HCT116 (cell line): ENCODE results near the gene OXER1. TPM values are rescaled to one million over a fixed set of nuclear protein-coding genes. Genes with fewer than 3 reads are reported as not detected.

ENCODE experiments used
- ATAC-seq: fragments of 200-7000 bp; cut with Tn5 transposase; 2 replicates; pipeline ENCODE4 v1.9.1; 2020; ENCODE audit warnings: mild to moderate bottlenecking, moderate library complexity
- BruUV-seq: library from RNA; stranded (reverse); fragments of 400-500 nt; replicated peaks from 2 replicates; lab custom pipeline; 2021; lab: Mats Ljungman, UMichigan
- CTCF ChIA-PET: fragments of 300-600 bp; sonication (Branson Sonifier 250); formaldehyde crosslinking; loops from one replicate; lab custom pipeline; 2021; ENCODE audit warnings: antibody characterized with exemption; lab: Charles Lee
- POLR2A ChIA-PET: fragments of 300-600, 350-600 bp; sonication (Branson Sonifier 250); formaldehyde crosslinking; loops from one replicate; lab custom pipeline; 2021; ENCODE audit warnings: antibody characterized with exemption; lab: Charles Lee
- RAD21 ChIA-PET, 2 experiments: fragments of 300-600 bp; sonication (Branson Sonifier 250); formaldehyde crosslinking; loops; one replicate each; lab custom pipeline; 2023; ENCODE audit warnings: low total read pairs in 2 of 2; ENCODE audit not compliant: uncharacterized antibody in 2 of 2, unreplicated experiment in 2 of 2, low non-redundant PET in 1 of 2; lab: Charles Lee
- DNase-seq: peaks from one replicate; pipeline ENCODE4 v3.0.0-alpha.2; 2010; ENCODE audit warnings: low read depth, low spot score
- H2AFZ ChIP-seq: fragments of 200-600 bp; shearing (Covaris generic), sonication (generic); 2 replicates; pipeline ENCODE4 v1.6.1; 2017; ENCODE audit warnings: low read depth, mixed run types, mixed read lengths, antibody characterized with exemption, low read length; ENCODE audit not compliant: poor library complexity, severe bottlenecking
- H3K27ac ChIP-seq: 2 replicates; pipeline ENCODE4 v1.5.1; 2012; ENCODE audit warnings: low read depth, low read length
- H3K27me3 ChIP-seq: fragments of 200-600 bp; sonication (generic); 2 replicates; pipeline ENCODE4 v1.6.1; 2016; ENCODE audit warnings: mixed run types, low read length, mixed read lengths; ENCODE audit not compliant: insufficient read depth
- H3K36me3 ChIP-seq, 2 experiments: fragments of 200-500 bp in 1 of 2; fragments of 200-600 bp in 1 of 2; sonication (Bioruptor generic) in 1 of 2; sonication (generic) in 1 of 2; 2 replicates each; pipeline versions ENCODE4 v1.5.1 to v1.6.1; 2014 to 2016; ENCODE audit warnings: low read length in 2 of 2, inconsistent platforms in 1 of 2, mixed read lengths in 1 of 2, mixed run types in 1 of 2; ENCODE audit not compliant: insufficient read depth in 2 of 2, control insufficient read depth in 1 of 2
- H3K4me1 ChIP-seq, 2 experiments: fragments of 200-600 bp in 1 of 2; sonication (generic) in 1 of 2; 2 replicates each; pipeline versions ENCODE4 v1.5.1 to v1.6.1; 2012 to 2017; ENCODE audit warnings: low read length in 2 of 2, inconsistent platforms in 1 of 2, mild to moderate bottlenecking in 1 of 2, mixed read lengths in 1 of 2, mixed run types in 1 of 2, moderate library complexity in 1 of 2; ENCODE audit not compliant: insufficient read depth in 2 of 2, control insufficient read depth in 1 of 2
- H3K4me2 ChIP-seq: fragments of 200-600 bp; sonication (generic); 2 replicates; pipeline ENCODE4 v1.6.1; 2017; ENCODE audit warnings: mixed run types, low read length, mixed read lengths
- H3K4me3 ChIP-seq, 2 experiments: fragments of 200-600 bp in 1 of 2; sonication (generic) in 1 of 2; replicated peaks in 1 of 2; 2 replicates each; pipeline ENCODE4 v1.5.1; 2011 to 2016; ENCODE audit warnings: low read length in 2 of 2, control low read depth in 1 of 2, low read depth in 1 of 2, mild to moderate bottlenecking in 1 of 2, mixed read lengths in 1 of 2, mixed run types in 1 of 2
- H3K79me2 ChIP-seq: fragments of 200-600 bp; sonication (generic); 2 replicates; pipeline ENCODE4 v1.6.1; 2017; ENCODE audit warnings: mild to moderate bottlenecking, mixed run types, low read length, moderate library complexity, mixed read lengths; ENCODE audit not compliant: insufficient read depth
- H3K9ac ChIP-seq: fragments of 200-600 bp; sonication (generic); 2 replicates; pipeline ENCODE4 v1.6.1; 2016; ENCODE audit warnings: low read length, mixed read lengths
- H3K9me2 ChIP-seq: fragments of 200-600 bp; sonication (generic), shearing (Covaris generic); 2 replicates; pipeline ENCODE4 v1.6.1; 2017; ENCODE audit warnings: mixed run types, mild to moderate bottlenecking, moderate library complexity; ENCODE audit not compliant: insufficient read depth
- H3K9me3 ChIP-seq, 2 experiments: fragments of 200-500 bp in 1 of 2; fragments of 200-600 bp in 1 of 2; sonication (Bioruptor generic) in 1 of 2; sonication (generic) in 1 of 2; 2 replicates each; pipeline ENCODE4 v1.6.1; 2014 to 2017; ENCODE audit warnings: low read length in 2 of 2, mixed read lengths in 2 of 2, inconsistent platforms in 1 of 2, low read depth in 1 of 2, mild to moderate bottlenecking in 1 of 2, mixed run types in 1 of 2, moderate library complexity in 1 of 2; ENCODE audit not compliant: control insufficient read depth in 1 of 2, insufficient read depth in 1 of 2
- H4K20me1 ChIP-seq: fragments of 200-600 bp; sonication (generic), shearing (Covaris generic); 2 replicates; pipeline ENCODE4 v1.6.1; 2017; ENCODE audit warnings: mixed run types, mild to moderate bottlenecking, moderate library complexity; ENCODE audit not compliant: insufficient read depth
- CBX3 ChIP-seq: IDR thresholded peaks from 2 replicates; pipeline ENCODE4 v1.6.1; 2012; ENCODE audit warnings: low read depth
- CEBPB ChIP-seq: IDR thresholded peaks from 2 replicates; pipeline ENCODE4 v1.6.1; 2012; ENCODE audit warnings: low read depth
- EGR1 ChIP-seq: IDR thresholded peaks from 2 replicates; pipeline ENCODE4 v1.6.1; 2012; ENCODE audit warnings: low read depth
- EZH2phosphoT487 ChIP-seq: fragments of 200-600 bp; IDR thresholded peaks from 2 replicates; pipeline ENCODE4 v1.6.1; 2018; ENCODE audit warnings: antibody characterized with exemption, borderline replicate concordance
- FOSL1 ChIP-seq: IDR thresholded peaks from 2 replicates; pipeline ENCODE4 v1.6.1; 2012; ENCODE audit warnings: low read depth
- POLR2AphosphoS5 ChIP-seq: IDR thresholded peaks from 2 replicates; pipeline ENCODE4 v1.6.1; 2011; ENCODE audit warnings: mild to moderate bottlenecking, low read depth, low read length, moderate library complexity
- RAD21 ChIP-seq: IDR thresholded peaks from 2 replicates; pipeline ENCODE4 v1.6.1; 2012; ENCODE audit warnings: low read depth, mild to moderate bottlenecking
- SP1 ChIP-seq: IDR thresholded peaks from 2 replicates; pipeline ENCODE4 v1.6.1; 2012; ENCODE audit warnings: low read depth
- YY1 ChIP-seq: IDR thresholded peaks from 2 replicates; pipeline ENCODE4 v1.6.1; 2011; ENCODE audit warnings: low read length, low read depth, moderate library complexity, mild to moderate bottlenecking; ENCODE audit not compliant: insufficient replicate concordance; ENCODE audit errors: extremely low read depth
- ZNF274 ChIP-seq: fragments of 200-500 bp; sonication (Bioruptor generic); IDR thresholded peaks from 2 replicates; pipeline ENCODE4 v1.6.1; 2014; ENCODE audit warnings: mild to moderate bottlenecking, low read depth, low read length, inconsistent platforms
- intact Hi-C: fragments of 100-400 bp; cut with micrococcal nuclease; formaldehyde crosslinking; loops from 2 replicates; pipeline ENCODE4 v1.10.0; 2022
- total RNA-seq: library from RNA; stranded (reverse); gene quantifications from one replicate; pipeline ENCODE4 v1.2.1, GENCODE V29; 2021; ENCODE audit not compliant: unreplicated experiment
- TF ChIP-seq, protein P1 (sequence below), 3 experiments: fragments of 200-600 bp in 1 of 3; sonication (generic) in 1 of 3; IDR thresholded peaks in 2 of 3; conservative IDR thresholded peaks in 1 of 3; 2 replicates each; pipeline ENCODE4 v1.5.1; 2012 to 2017; ENCODE audit warnings: low read depth in 2 of 3, low read length in 2 of 3, antibody characterized with exemption in 1 of 3, borderline replicate concordance in 1 of 3, control low read depth in 1 of 3, mild to moderate bottlenecking in 1 of 3, mixed read lengths in 1 of 3, mixed run types in 1 of 3, moderate library complexity in 1 of 3; ENCODE audit not compliant: insufficient read depth in 1 of 3

OXER1 gene
- total RNA-seq, 1 experiment from 2014 or later = not detected

DNA sequence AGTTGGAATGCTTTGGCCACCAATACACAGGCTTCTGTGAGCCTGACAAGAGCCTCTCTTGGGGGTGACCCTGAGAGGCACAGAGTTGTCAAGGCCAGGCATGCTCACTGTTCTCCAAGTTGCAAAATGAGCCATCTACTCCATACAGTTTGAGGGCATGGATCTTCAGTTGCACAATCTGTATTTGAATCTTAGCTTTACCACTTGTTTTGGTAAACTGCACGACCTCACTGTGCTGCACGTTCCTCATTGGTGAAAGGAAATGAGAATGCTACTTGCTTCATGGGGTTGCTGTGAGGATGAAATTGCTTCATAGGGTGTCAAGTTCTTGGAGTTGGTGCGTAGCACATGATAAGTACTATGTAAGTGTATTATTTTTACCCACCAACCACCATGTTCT is 40.4 kb upstream of the OXER1 start:
- H2AFZ ChIP-seq = no peak overlapping the region
- H3K9me2 ChIP-seq = no peaks in the 10 kb centered on the region
- no peaks in the 10 kb centered on the region for H3K36me3 ChIP-seq
- H3K4me1 ChIP-seq = peaks cover 5 to 6% of the 10 kb centered on the region in 2 experiments
- intact Hi-C loops = no loop called here
- H3K9ac ChIP-seq = no peak overlapping the region
- H3K27me3 ChIP-seq = no peaks in the 10 kb centered on the region
- ChIA-PET RAD21 (no interaction called here), CTCF (no interaction called here)
- DNase-seq (no peak), ATAC-seq (no peak)
- BruUV-seq = no TSS peak
- no peak for TF ChIP-seq CEBPB
- TF ChIP-seq, protein P1, sequence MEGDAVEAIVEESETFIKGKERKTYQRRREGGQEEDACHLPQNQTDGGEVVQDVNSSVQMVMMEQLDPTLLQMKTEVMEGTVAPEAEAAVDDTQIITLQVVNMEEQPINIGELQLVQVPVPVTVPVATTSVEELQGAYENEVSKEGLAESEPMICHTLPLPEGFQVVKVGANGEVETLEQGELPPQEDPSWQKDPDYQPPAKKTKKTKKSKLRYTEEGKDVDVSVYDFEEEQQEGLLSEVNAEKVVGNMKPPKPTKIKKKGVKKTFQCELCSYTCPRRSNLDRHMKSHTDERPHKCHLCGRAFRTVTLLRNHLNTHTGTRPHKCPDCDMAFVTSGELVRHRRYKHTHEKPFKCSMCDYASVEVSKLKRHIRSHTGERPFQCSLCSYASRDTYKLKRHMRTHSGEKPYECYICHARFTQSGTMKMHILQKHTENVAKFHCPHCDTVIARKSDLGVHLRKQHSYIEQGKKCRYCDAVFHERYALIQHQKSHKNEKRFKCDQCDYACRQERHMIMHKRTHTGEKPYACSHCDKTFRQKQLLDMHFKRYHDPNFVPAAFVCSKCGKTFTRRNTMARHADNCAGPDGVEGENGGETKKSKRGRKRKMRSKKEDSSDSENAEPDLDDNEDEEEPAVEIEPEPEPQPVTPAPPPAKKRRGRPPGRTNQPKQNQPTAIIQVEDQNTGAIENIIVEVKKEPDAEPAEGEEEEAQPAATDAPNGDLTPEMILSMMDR (IDR thresholded peaks at IDR 0.05 in 2 of 3, conservative IDR thresholded peaks at IDR 0.05 in 1 of 3; ENCODE audit: borderline replicate concordance in 1 of 3, insufficient read depth in 1 of 3, low read depth in 2 of 3, low read length in 2 of 3) = no peak
- no peak for TF ChIP-seq ZNF274
- no peak for TF ChIP-seq RAD21
- TF ChIP-seq EGR1 = no peak
- TF ChIP-seq CBX3 = no peak
- no peak for TF ChIP-seq EZH2phosphoT487
- TF ChIP-seq FOSL1 = no peak
- no peak for TF ChIP-seq SP1
- no peak for TF ChIP-seq POLR2AphosphoS5
- TF ChIP-seq, all 23 proteins: peak for 0
- H3K4me3 ChIP-seq = no peak overlapping the region
- H3K9me3 ChIP-seq = no peaks in the 10 kb centered on the region
- no peak overlapping the region for H3K4me2 ChIP-seq
- POLR2A ChIA-PET = no interaction called here
- no peaks in the 10 kb centered on the region for H4K20me1 ChIP-seq
- H3K79me2 ChIP-seq = no peaks in the 10 kb centered on the region
- H3K27ac ChIP-seq = no peak overlapping the region

DNA sequence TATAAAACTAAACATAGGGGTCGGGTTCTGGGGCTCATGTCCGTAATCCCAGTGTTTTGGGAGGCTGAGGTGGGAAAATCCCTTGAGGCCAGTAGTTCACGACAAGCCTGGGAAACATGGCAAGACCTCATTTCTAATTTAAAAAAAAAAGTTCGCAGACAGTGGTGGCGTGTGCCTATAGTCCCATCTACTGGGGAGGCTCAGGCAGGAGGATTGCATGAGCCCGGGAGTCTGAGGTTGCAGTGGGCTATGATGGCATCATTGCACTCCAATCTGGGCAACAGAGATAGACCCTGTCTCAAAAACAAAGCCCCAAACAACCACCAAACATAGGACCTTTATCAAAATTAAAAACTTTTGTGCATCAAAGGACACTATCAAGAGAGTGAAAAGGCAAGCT is 38.2 kb upstream of the OXER1 start:
- H2AFZ ChIP-seq = no peak overlapping the region
- no peaks in the 10 kb centered on the region for H3K9me3 ChIP-seq
- ATAC-seq = no peak
- intact Hi-C loops = no loop called here
- no peak overlapping the region for H3K9ac ChIP-seq
- H3K27ac ChIP-seq = no peak overlapping the region
- no peak overlapping the region for H3K4me3 ChIP-seq
- H3K9me2 ChIP-seq = no peaks in the 10 kb centered on the region
- H3K4me2 ChIP-seq = no peak overlapping the region
- no TSS peak for BruUV-seq
- ChIA-PET POLR2A (no interaction called here), RAD21 (no interaction called here), CTCF (no interaction called here)
- H3K27me3 ChIP-seq = no peaks in the 10 kb centered on the region
- H3K4me1 ChIP-seq = no peaks in the 10 kb centered on the region
- H3K36me3 ChIP-seq = no peaks in the 10 kb centered on the region
- H4K20me1 ChIP-seq = no peaks in the 10 kb centered on the region
- TF ChIP-seq YY1 = no peak
- peak; percentile 10; the same call in 1 of the 2 replicates for TF ChIP-seq RAD21
- DNase-seq = no peak
- H3K79me2 ChIP-seq = no peaks in the 10 kb centered on the region
